ENCODE data around the gene GABBR2.

Gene GABBR2

DNA sequence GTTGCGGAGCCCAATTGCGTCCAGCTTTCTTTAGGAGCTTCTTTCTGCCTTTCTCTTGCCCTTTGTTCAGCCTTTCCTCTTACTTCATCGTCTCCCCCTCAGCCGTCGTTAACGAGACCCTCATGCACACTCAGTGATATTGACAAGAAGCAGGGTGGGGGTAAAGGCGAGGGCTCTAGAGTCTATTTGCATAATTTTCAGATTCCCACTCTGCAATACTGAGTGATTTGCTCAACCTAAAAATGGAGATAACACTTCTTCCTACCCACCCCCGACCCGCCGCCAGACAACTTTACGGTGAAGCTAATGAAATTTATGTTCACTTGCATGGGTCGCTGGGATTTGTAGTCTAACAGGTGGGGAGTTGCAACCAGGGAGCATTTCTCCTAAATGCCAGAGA is 452.0 kb downstream of the GABBR2 start:
- Mint-ChIP-seq H3K9me3 (no peaks in the 10 kb centered on the region), H3K27ac (peak overlapping the region; percentile 57), H3K4me1 (peaks cover 14% of the 10 kb centered on the region), H3K27me3 (ENCODE audit: low read depth, poor library complexity) (peaks cover 28% of the 10 kb centered on the region), H3K36me3 (ENCODE audit: low read depth) (no peaks in the 10 kb centered on the region), H3K4me3 (peak overlapping the region; percentile 89)
- TF ChIP-seq, protein P1, sequence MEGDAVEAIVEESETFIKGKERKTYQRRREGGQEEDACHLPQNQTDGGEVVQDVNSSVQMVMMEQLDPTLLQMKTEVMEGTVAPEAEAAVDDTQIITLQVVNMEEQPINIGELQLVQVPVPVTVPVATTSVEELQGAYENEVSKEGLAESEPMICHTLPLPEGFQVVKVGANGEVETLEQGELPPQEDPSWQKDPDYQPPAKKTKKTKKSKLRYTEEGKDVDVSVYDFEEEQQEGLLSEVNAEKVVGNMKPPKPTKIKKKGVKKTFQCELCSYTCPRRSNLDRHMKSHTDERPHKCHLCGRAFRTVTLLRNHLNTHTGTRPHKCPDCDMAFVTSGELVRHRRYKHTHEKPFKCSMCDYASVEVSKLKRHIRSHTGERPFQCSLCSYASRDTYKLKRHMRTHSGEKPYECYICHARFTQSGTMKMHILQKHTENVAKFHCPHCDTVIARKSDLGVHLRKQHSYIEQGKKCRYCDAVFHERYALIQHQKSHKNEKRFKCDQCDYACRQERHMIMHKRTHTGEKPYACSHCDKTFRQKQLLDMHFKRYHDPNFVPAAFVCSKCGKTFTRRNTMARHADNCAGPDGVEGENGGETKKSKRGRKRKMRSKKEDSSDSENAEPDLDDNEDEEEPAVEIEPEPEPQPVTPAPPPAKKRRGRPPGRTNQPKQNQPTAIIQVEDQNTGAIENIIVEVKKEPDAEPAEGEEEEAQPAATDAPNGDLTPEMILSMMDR (IDR thresholded peaks at IDR 0.05): no peak
- DNase-seq: peak; percentile 16

- peak; percentile 98 for DNase-seq
- Mint-ChIP-seq H3K27ac (peak within 1 kb of the TSS; percentile 57), H3K4me1 (peaks cover 19% of the 10 kb centered on the region), H3K36me3 (ENCODE audit: low read depth) (no peaks in the 10 kb centered on the region), H3K27me3 (ENCODE audit: low read depth, poor library complexity) (peaks cover 28% of the 10 kb centered on the region), H3K4me3 (peak within 1 kb of the TSS; percentile 89), H3K9me3 (no peaks in the 10 kb centered on the region)
- TF ChIP-seq, protein P1 (IDR thresholded peaks at IDR 0.05): no peak
Measured at GRCh38 chr9:98255578-98256296, 453.0 kb downstream of the GABBR2 start, which contains the start of gene TBC1D2. Gene TBC1D2 (minus strand): TSS chr9:98255649. CDS start chr9:98255541, 108 bp downstream.

GRCh38 chr9:98255061-98255577 is 453.6 kb downstream of the GABBR2 start:
- no peak for DNase-seq
- Mint-ChIP-seq H3K9me3 (no peaks in the 10 kb centered on the region), H3K4me1 (peaks cover 23% of the 10 kb centered on the region), H3K4me3 (peak overlapping the region; percentile 89), H3K27me3 (ENCODE audit: low read depth, poor library complexity) (peaks cover 28% of the 10 kb centered on the region), H3K36me3 (ENCODE audit: low read depth) (no peaks in the 10 kb centered on the region), H3K27ac (no peak overlapping the region)
- TF ChIP-seq, protein P1 (IDR thresholded peaks at IDR 0.05): no peak

GRCh38 chr9:98254228-98255060 is 454.3 kb downstream of the GABBR2 start:
- peaks cover 30% of the 10 kb centered on the region for H3K4me1 Mint-ChIP-seq
- TF ChIP-seq, protein P1 (IDR thresholded peaks at IDR 0.05): no peak
- no peak for DNase-seq
- peaks cover 30% of the 10 kb centered on the region for H3K27me3 Mint-ChIP-seq (ENCODE audit: low read depth, poor library complexity)
- H3K36me3 Mint-ChIP-seq (ENCODE audit: low read depth): no peaks in the 10 kb centered on the region
- peak overlapping the region; percentile 89 for H3K4me3 Mint-ChIP-seq
- H3K9me3 Mint-ChIP-seq: no peaks in the 10 kb centered on the region
- H3K27ac Mint-ChIP-seq: no peak overlapping the region

- DNase-seq: no peak
- Mint-ChIP-seq H3K4me3 (no peak overlapping the region), H3K4me1 (peaks cover 39% of the 10 kb centered on the region), H3K9me3 (no peaks in the 10 kb centered on the region), H3K27me3 (ENCODE audit: low read depth, poor library complexity) (peaks cover 30% of the 10 kb centered on the region), H3K36me3 (ENCODE audit: low read depth) (no peaks in the 10 kb centered on the region), H3K27ac (no peak overlapping the region)
- TF ChIP-seq, protein P1 (IDR thresholded peaks at IDR 0.05): no peak
Measured at GRCh38 chr9:98253565-98253964, 455.2 kb downstream of the GABBR2 start.

All from nephron progenitor cell (in vitro differentiated cells).